Midbrain (tissue), 1 donor: Measurements from ENCODE around the gene ZCCHC14.

ENCODE experiments used
- DNase-seq: peaks from one replicate; lab custom pipeline; 2025; lab: John Stamatoyannopoulos, UW

Gene ZCCHC14

DNA sequence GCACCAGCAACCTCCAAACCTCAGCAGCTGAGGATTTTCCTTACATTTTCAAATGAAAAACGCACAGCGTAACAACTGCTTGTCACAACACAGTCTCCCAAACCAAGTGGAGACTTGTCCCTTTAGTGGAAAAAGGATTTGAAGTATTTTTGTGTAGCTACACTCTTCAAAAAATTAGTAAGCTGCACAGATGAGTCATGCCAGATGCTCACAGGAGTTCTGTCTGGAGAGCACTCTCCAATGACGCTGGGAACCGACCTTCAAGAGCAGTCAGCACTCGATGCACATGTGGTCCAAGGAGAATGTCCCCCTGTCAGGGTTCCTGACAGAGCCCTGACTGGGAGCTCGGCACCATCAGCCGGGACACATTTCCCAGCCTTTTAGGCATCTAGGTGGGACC is 60.9 kb downstream of the ZCCHC14 start:
- no peak for DNase-seq

GRCh38 chr16:87426423-87427215 is 66.2 kb downstream of the ZCCHC14 start:
- no peak for DNase-seq

GRCh38 chr16:87425941-87426340 is 66.9 kb downstream of the ZCCHC14 start:
- DNase-seq, result no peak

GRCh38 chr16:87424266-87424665 is 68.6 kb downstream of the ZCCHC14 start:
- no peak for DNase-seq

DNA sequence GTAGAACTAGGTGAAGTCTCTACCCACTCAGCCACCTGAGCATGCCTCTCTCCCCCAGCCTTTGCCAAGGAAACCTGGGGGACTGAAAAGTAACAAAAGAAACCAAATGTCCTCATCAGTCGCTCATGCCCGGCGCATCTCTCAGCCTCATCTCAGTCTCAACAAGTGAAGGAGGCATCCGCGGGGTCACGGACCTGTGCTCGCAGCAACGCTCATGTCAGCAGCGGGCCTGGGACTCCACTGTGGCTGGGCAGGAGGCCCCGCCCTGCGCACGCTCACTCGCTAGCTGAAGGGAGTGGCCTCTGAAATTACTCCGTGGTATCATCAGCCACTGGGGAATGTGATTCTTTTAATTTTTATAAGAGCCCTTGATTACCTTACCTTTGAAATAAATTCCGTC is 69.4 kb downstream of the ZCCHC14 start:
- no peak for DNase-seq

GRCh38 chr16:87422106-87422505 is 70.7 kb downstream of the ZCCHC14 start:
- no peak for DNase-seq

GRCh38 chr16:87421003-87421912 is 71.6 kb downstream of the ZCCHC14 start:
- DNase-seq, result no peak

- DNase-seq, result no peak
Measured at GRCh38 chr16:87420026-87421002, 72.5 kb downstream of the ZCCHC14 start.

DNA sequence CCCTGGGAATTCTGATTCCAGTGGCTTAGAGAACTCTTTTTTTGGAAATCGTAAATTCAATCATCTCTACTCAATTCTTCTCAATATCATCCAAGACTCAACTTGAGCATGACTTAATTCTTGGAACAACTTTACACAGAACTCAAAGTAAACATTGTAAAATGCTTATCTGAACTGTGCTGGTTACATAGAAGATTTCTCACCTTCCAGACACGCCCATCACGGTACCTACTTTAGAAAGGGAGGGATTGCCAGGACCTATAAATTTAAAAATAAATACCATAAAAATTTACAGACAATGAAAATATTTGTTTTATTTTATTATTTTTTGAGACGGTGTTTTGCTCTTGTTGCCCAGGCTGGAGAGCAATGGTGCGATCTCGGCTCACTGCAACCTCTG is 74.2 kb downstream of the ZCCHC14 start:
- no peak for DNase-seq

DNA sequence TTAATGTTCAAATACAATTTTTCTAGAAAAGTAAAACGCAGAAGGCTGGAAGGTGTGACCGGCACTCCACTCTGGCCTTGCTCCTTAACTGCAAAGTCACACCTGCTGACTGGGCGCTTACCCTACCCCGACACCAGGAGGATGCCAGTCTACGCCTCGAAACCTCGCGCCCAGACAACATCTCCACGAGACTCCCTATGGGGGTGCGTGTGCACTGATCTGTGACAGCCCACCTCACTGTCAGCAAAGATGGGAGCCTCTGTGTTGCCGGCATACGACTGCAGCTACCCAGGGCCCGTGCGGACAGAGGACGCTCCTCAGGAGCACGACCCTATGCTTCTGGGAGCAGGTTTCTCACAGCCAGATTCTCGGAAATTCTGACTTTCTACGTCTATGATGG is 74.6 kb downstream of the ZCCHC14 start:
- no peak for DNase-seq

DNA sequence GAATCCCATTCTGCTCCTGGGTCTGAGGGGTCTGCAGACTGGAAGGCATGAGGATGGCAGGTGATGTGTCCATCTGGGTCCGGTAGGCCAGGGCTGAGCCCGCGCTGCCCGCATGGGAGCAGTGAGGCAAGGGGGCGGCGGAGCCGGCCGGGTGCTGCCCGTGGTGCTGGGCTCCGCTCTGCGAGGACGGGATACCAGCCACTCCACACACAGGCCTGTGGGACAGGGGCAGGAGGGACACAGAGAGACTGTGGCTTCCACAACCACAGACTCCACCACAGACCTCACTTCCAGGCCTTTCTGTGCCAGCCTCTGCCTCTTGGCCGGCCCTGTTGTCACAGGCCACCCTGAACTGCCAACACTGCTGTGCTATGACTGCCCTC is 75.3 kb downstream of the ZCCHC14 start:
- no peak for DNase-seq

DNA sequence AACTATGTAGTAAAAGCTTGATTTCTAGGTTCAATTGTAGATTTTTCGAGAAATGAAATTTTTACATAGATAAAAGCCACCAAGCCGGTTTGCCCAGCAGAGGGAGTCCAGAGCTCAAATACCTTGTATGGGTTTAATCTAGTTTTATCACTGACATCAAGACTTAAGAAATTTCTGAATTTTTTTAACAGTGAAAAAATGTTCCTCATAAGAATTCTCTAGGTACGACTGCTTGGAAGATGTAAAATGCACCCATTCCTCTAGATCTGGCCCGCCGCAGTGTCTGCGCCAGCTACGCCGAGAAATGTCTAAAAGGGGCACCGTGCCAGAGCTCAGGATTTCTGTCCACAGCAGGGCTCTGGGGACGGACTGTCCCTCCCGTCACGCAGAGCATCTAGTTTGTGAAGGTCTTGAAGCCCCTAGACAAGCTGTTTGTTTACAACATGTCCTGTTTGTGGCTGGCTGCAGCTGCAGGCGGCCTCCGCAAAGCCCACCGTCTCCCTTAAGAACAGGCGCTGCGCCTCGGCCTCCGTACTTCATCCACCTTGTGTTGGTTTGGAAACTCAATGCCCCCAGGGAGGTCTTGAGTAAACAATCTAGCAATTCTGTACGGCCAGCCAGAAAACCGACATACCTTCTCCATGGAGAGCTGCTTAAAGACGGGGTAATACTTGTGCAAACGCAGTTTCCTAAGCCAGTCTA is 75.8 kb downstream of the ZCCHC14 start:
- DNase-seq, result no peak

DNA sequence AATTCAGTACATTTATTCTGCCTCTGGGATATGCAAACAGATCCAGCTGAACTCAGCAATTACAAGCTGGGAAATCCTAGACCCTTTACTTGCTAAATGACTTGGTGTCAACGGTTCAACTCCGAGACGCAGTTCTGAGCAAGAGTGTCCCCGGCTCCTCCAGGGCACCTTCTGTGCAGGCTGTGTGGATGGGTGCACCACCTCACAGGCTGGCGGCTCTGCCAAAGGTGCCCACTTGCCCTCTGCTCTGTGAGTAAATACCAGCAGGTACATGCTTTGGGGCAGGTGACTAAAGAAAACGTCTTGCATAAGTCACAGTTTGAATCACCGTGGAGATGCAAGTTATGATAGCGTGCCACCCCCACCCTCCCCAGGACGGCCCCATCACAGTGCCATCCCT is 77.4 kb downstream of the ZCCHC14 start:
- DNase-seq, result no peak

GRCh38 chr16:87414251-87414680 is 78.6 kb downstream of the ZCCHC14 start:
- no peak for DNase-seq

- DNase-seq, result no peak
Measured at GRCh38 chr16:87412996-87413421, 79.8 kb downstream of the ZCCHC14 start.

DNA sequence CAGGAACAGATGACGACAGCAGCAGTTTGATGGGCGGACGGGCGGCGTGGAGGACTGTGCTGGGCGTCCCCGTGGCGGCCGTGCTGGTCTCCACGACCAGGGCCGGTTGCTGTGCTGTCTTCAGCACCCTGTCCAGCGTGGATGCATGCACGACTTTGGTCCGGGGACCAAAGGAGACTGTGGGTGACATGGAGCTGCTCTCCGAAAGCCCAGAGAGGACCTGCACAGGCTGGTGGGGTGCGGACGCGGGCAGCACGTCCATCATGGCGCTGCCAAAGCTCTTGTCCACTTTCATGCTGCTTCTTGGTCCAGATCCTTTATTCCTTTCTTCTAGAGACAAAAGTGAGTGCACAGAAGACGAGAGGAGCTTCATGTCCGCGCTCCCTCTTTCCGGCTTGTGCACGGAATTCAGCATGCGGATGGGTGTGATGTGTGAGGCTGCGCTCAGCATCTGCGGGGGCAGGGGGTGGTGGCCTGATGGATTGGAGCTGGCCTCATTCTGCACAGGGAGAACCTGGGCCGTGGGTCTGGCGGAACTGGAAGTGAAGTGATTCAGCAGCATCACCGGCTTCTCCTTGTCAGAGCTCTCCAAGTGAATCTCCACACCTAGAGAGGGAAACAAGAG is 80.3 kb downstream of the ZCCHC14 start:
- no peak for DNase-seq

DNA sequence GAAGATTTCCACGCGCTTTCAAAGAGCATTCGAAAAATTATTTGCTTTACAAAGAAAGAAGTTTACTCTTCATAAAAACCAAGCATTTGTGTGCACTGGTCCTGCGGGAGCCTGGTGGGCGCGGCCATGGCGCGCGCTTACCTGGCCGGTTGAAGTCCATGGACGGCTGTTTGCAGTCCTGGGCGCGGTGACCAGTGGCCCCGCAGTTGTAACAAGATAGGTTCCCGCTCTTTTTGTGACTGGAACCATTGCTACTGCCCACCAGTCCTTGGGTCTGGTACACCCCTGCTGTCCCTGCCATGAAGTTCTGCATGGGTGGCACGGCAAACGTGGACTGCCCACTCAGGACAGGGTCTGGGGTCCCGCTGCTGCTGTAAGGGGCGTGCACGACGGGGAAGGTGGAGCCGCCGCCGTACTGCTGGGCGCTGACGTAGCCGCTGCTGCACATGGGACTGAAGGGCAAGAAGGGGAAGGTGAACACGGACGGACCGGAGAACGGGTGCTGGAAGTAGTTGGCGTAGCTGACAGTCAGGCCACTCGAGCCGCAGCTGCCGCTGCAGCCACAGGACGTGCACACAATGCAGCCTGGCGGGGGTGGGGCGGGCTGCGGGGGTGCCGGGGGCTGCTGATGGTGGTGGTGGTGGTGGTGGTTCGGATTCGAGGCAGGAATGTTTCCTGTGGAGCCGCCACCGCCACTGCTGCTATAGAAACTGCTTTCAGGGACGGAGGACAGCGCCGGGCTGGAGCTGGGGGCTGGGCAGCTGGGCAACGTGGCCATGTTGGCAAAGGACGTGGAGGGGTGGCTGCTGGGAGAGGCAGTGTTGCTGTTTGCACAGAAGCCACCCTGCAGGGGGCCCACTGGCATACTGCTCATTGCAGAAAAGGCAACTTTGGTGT is 81.2 kb downstream of the ZCCHC14 start:
- DNase-seq, result peak; percentile 10

GRCh38 chr16:87410968-87411367 is 81.9 kb downstream of the ZCCHC14 start:
- DNase-seq, result no peak

GRCh38 chr16:87410530-87410929 is 82.3 kb downstream of the ZCCHC14 start:
- no peak for DNase-seq

- no peak for DNase-seq
Measured at GRCh38 chr16:87409781-87410180, 83.0 kb downstream of the ZCCHC14 start.
